T-cell (primary cell): ENCODE measurements around the gene RPL4. TPM values are rescaled to one million over a fixed set of nuclear protein-coding genes. Genes with fewer than 3 reads are reported as not detected.

Experiments
- ATAC-seq, 4 experiments: fragments of 200-7000 bp in 3 of 4; fragments of 150-1000 bp in 1 of 4; cut with Tn5 transposase; replicated peaks in 1 of 4; 1 replicate in 3 of 4; 2 replicates in 1 of 4; pipeline ENCODE4 v1.10.0; 2021; ENCODE audit warnings: moderate library complexity in 3 of 4, mild to moderate bottlenecking in 2 of 4, moderate number of reproducible peaks in 1 of 4
- CTCF ChIA-PET, 2 donors: fragments of 300-600 bp; sonication (Branson Sonifier 250); formaldehyde crosslinking; loops; one replicate each; lab custom pipeline; 2022; ENCODE audit warnings: antibody characterized with exemption in 2 of 2; lab: Charles Lee
- POLR2A ChIA-PET, 2 donors: fragments of 300-600 bp; sonication (Branson Sonifier 250); formaldehyde crosslinking; loops; one replicate each; lab custom pipeline; 2022; ENCODE audit warnings: antibody characterized with exemption in 2 of 2; lab: Charles Lee
- DNase-seq, 35 experiments: peaks; one replicate each; pipeline versions ENCODE4 v3.0.0 to v3.0.0-alpha.2; 2013 to 2023
- H3K27ac ChIP-seq: one replicate; pipeline ENCODE4 v1.5.1; 2013; ENCODE audit warnings: low read length
- H3K27me3 ChIP-seq, 2 experiments: replicated peaks in 1 of 2; 1 replicate in 1 of 2; 2 replicates in 1 of 2; pipeline versions ENCODE4 v1.6.1 to v1.7.0; 2013; ENCODE audit warnings: low read length in 1 of 2, mixed read lengths in 1 of 2; ENCODE audit not compliant: control insufficient read depth in 2 of 2, insufficient read depth in 2 of 2; ENCODE audit errors: extremely low read depth in 1 of 2
- H3K36me3 ChIP-seq, 2 donors: 1 replicate in 1 of 2; 2 replicates in 1 of 2; pipeline versions ENCODE4 v1.6.1 to v1.7.0; 2013; ENCODE audit warnings: low read length in 1 of 2; ENCODE audit not compliant: control insufficient read depth in 2 of 2, insufficient read depth in 1 of 2; ENCODE audit errors: extremely low read depth in 1 of 2
- H3K4me1 ChIP-seq, 2 experiments: 1 replicate in 1 of 2; 2 replicates in 1 of 2; pipeline versions ENCODE4 v1.6.1 to v1.7.0; 2013; ENCODE audit warnings: low read length in 2 of 2, mixed read lengths in 1 of 2; ENCODE audit not compliant: insufficient read depth in 2 of 2, control insufficient read depth in 1 of 2; ENCODE audit errors: extremely low read depth in 1 of 2
- H3K4me3 ChIP-seq, 2 donors: 1 replicate in 1 of 2; 2 replicates in 1 of 2; pipeline versions ENCODE4 v1.5.1 to v1.7.0; 2013; ENCODE audit warnings: mild to moderate bottlenecking in 2 of 2, low read length in 1 of 2, moderate library complexity in 1 of 2; ENCODE audit not compliant: control insufficient read depth in 1 of 2; ENCODE audit errors: extremely low read depth in 1 of 2
- H3K9me3 ChIP-seq: 2 replicates; pipeline ENCODE4 v1.7.0; 2013
- H3K27ac Mint-ChIP-seq, 2 donors: one replicate each; pipeline ENCODE4 v1.8.0; 2020 to 2021; ENCODE audit warnings: mild to moderate bottlenecking in 2 of 2, mixed read lengths in 2 of 2
- H3K27me3 Mint-ChIP-seq, 2 donors: one replicate each; pipeline ENCODE4 v1.8.0; 2021 to 2022; ENCODE audit warnings: mixed read lengths in 2 of 2
- H3K36me3 Mint-ChIP-seq: one replicate; pipeline ENCODE4 v1.8.0; 2021; ENCODE audit warnings: mixed read lengths
- H3K4me1 Mint-ChIP-seq, 3 donors: one replicate each; pipeline ENCODE4 v1.8.0; 2020 to 2022; ENCODE audit warnings: mixed read lengths in 3 of 3, mild to moderate bottlenecking in 1 of 3
- H3K4me3 Mint-ChIP-seq, 3 donors: one replicate each; pipeline ENCODE4 v1.8.0; 2020 to 2022; ENCODE audit warnings: mild to moderate bottlenecking in 3 of 3, mixed read lengths in 3 of 3, moderate library complexity in 3 of 3
- H3K9me3 Mint-ChIP-seq, 3 donors: one replicate each; pipeline ENCODE4 v1.8.0; 2020 to 2022; ENCODE audit warnings: mixed read lengths in 3 of 3
- WGBS: methylation state at CpG from one replicate; pipeline ENCODE4 v1.1.5; 2013; ENCODE audit warnings: missing lambda C conversion rate; ENCODE audit not compliant: insufficient coverage; 5-methylcytosine and 5-hydroxymethylcytosine counted together
- total RNA-seq, 35 experiments: library from RNA in 6 of 35; stranded (reverse) in 6 of 35; fragments of 120-200 nt in 1 of 35; gene quantifications; one replicate each; pipeline versions ENCODE4 v1.2.1 to v1.2.4 and lab custom pipeline; 2013 to 2026

RPL4 gene
- total RNA-seq = 1,000 to 10,000 TPM; 3,314 to 3,887 (median 3,346) TPM
- 7,674 TPM for total RNA-seq (2013)
- total RNA-seq (lab: John Stamatoyannopoulos, UW) = 1,956 to 3,524 (median 2,471) reads per million in 29 experiments

GRCh38 chr15:66504563-66505429 is at the start of gene RPL4, which contains the start of gene ZWILCH:
Gene RPL4, minus strand, starts transcription at chr15:66504855. Its CDS starts 65 bp downstream, at chr15:66504790.
Gene ZWILCH, plus strand, starts transcription at chr15:66505326. Its CDS starts 13 bp downstream, at chr15:66505339.
- peaks cover 33% of the 10 kb centered on the region for H3K36me3 Mint-ChIP-seq
- H3K36me3 ChIP-seq = peaks cover 0 to 34% of the 10 kb centered on the region in 2 donors

GRCh38 chr15:66545255-66545654 is 40.6 kb upstream of the RPL4 start:
- H3K9me3 ChIP-seq = no peaks in the 10 kb centered on the region
- H3K4me1 ChIP-seq = no peaks in the 10 kb centered on the region
- no peak for DNase-seq
- no peak overlapping the region for H3K27ac ChIP-seq
- CTCF ChIA-PET = interaction anchor here in 1 of 2 donors (0.7 kb wide), 1 partner anchor 1502 kb away, joined by 3 read pairs; no protein-coding TSS in a partner anchor
- no peak overlapping the region for H3K4me3 ChIP-seq
- H3K27me3 ChIP-seq = no peaks in the 10 kb centered on the region
- Mint-ChIP-seq H3K4me3 (no peak overlapping the region), H3K4me1 (no peaks in the 10 kb centered on the region), H3K27ac (no peak overlapping the region), H3K9me3 (no peaks in the 10 kb centered on the region), H3K27me3 (no peaks in the 10 kb centered on the region), H3K36me3 (peaks cover 45% of the 10 kb centered on the region)
- no peak for ATAC-seq
- peaks cover 0 to 9% of the 10 kb centered on the region in 2 donors for H3K36me3 ChIP-seq
- WGBS = 100% methylated on average over 1 of the region's 1 CpG
- POLR2A ChIA-PET = no interaction called here

More at GRCh38 chr15:66504563-66505429, at the start of gene RPL4, which contains the start of gene ZWILCH:
- H3K4me1 Mint-ChIP-seq = peaks cover 46 to 52% (median 48%) of the 10 kb centered on the region in 3 donors
- Histone ChIP-seq H3K9me3 (no peaks in the 10 kb centered on the region), H3K4me1 (peaks cover 23 to 25% of the 10 kb centered on the region in 2 experiments), H3K27ac (peak within 1 kb of the TSS; percentile 86), H3K4me3 (peak within 1 kb of the TSS; percentile 88 to 99), H3K27me3 (no peaks in the 10 kb centered on the region)
- ChIA-PET POLR2A (interaction anchor here (0.6 to 0.9 kb wide), 6 partner anchors 12 to 1787 kb away, joined by 3 to 7 read pairs (median 3); no protein-coding TSS in a partner anchor), CTCF (interaction anchor here in 1 of 2 donors (1.9 kb wide), 1 partner anchor 117 kb away, joined by 5 read pairs; the partner anchor contains the start of gene MAP2K1)
- ATAC-seq = peak; percentile 88 to 89 (median 88)
- peak within 1 kb of the TSS; percentile 98 for H3K27ac Mint-ChIP-seq
- WGBS = 0% methylated on average over 33 of the region's 46 CpGs
- H3K27me3 Mint-ChIP-seq = no peaks in the 10 kb centered on the region
- no peaks in the 10 kb centered on the region for H3K9me3 Mint-ChIP-seq
- peak; percentile 66 to 88 (median 77) for DNase-seq
- peak within 1 kb of the TSS; percentile 91 to 100 (median 99) for H3K4me3 Mint-ChIP-seq

- no peaks in the 10 kb centered on the region for H3K4me1 Mint-ChIP-seq
- 100% methylated on average over 2 of the region's 4 CpGs for WGBS
- no peaks in the 10 kb centered on the region for H3K9me3 Mint-ChIP-seq
Observed at GRCh38 chr15:66542896-66543295, 38.2 kb upstream of the RPL4 start.

GRCh38 chr15:66535056-66535455 is 30.4 kb upstream of the RPL4 start:
- H3K27ac Mint-ChIP-seq = no peak overlapping the region
- Histone ChIP-seq H3K27ac (no peak overlapping the region), H3K4me3 (no peak overlapping the region), H3K27me3 (no peaks in the 10 kb centered on the region), H3K36me3 (peaks cover 0 to 16% of the 10 kb centered on the region in 2 donors), H3K4me1 (no peaks in the 10 kb centered on the region), H3K9me3 (no peaks in the 10 kb centered on the region)
- no peaks in the 10 kb centered on the region for H3K27me3 Mint-ChIP-seq
- H3K4me3 Mint-ChIP-seq = no peak overlapping the region
- peaks cover 48% of the 10 kb centered on the region for H3K36me3 Mint-ChIP-seq
- ChIA-PET CTCF (no interaction called here), POLR2A (no interaction called here)
- 95% methylated on average over 3 of the region's 9 CpGs for WGBS
- no peaks in the 10 kb centered on the region for H3K4me1 Mint-ChIP-seq
- DNase-seq (no peak), ATAC-seq (no peak)
- no peaks in the 10 kb centered on the region for H3K9me3 Mint-ChIP-seq

More at GRCh38 chr15:66542896-66543295, 38.2 kb upstream of the RPL4 start:
- H3K36me3 Mint-ChIP-seq = peaks cover 47% of the 10 kb centered on the region
- ATAC-seq (no peak), DNase-seq (no peak)
- no peaks in the 10 kb centered on the region for H3K9me3 ChIP-seq
- no peaks in the 10 kb centered on the region for H3K27me3 ChIP-seq
- ChIA-PET CTCF (no interaction called here), POLR2A (no interaction called here)
- no peak overlapping the region for H3K4me3 ChIP-seq
- H3K27ac Mint-ChIP-seq = no peak overlapping the region
- H3K36me3 ChIP-seq = peaks cover 0 to 19% of the 10 kb centered on the region in 2 donors
- H3K4me3 Mint-ChIP-seq = no peak overlapping the region
- no peaks in the 10 kb centered on the region for H3K4me1 ChIP-seq
- H3K27me3 Mint-ChIP-seq = no peaks in the 10 kb centered on the region
- no peak overlapping the region for H3K27ac ChIP-seq

- Histone ChIP-seq H3K36me3 (peaks cover 0 to 24% of the 10 kb centered on the region in 2 donors), H3K27ac (no peak overlapping the region), H3K4me1 (no peaks in the 10 kb centered on the region), H3K4me3 (no peak overlapping the region), H3K27me3 (no peaks in the 10 kb centered on the region), H3K9me3 (no peaks in the 10 kb centered on the region)
- peaks cover 45% of the 10 kb centered on the region for H3K36me3 Mint-ChIP-seq
- no peak overlapping the region for H3K27ac Mint-ChIP-seq
- ChIA-PET CTCF (no interaction called here), POLR2A (no interaction called here)
- H3K27me3 Mint-ChIP-seq = no peaks in the 10 kb centered on the region
- ATAC-seq = no peak
- no peak overlapping the region for H3K4me3 Mint-ChIP-seq
- WGBS = 94% methylated on average over 3 of the region's 4 CpGs
- no peaks in the 10 kb centered on the region for H3K9me3 Mint-ChIP-seq
- H3K4me1 Mint-ChIP-seq = no peaks in the 10 kb centered on the region
- no peak for DNase-seq
Observed at GRCh38 chr15:66524838-66525237, 20.2 kb upstream of the RPL4 start.

- DNase-seq (no peak), ATAC-seq (no peak)
- Histone ChIP-seq H3K9me3 (no peaks in the 10 kb centered on the region), H3K27ac (no peak overlapping the region), H3K4me1 (no peaks in the 10 kb centered on the region), H3K4me3 (no peak overlapping the region), H3K36me3 (peaks cover 0 to 18% of the 10 kb centered on the region in 2 donors), H3K27me3 (no peaks in the 10 kb centered on the region)
- Mint-ChIP-seq H3K4me1 (no peaks in the 10 kb centered on the region), H3K36me3 (peaks cover 41% of the 10 kb centered on the region), H3K9me3 (no peaks in the 10 kb centered on the region), H3K27ac (no peak overlapping the region), H3K27me3 (no peaks in the 10 kb centered on the region), H3K4me3 (no peak overlapping the region)
- ChIA-PET POLR2A (no interaction called here), CTCF (no interaction called here)
- no CpG with 5 or more reads among the region's 3 CpGs for WGBS
Observed at GRCh38 chr15:66523926-66524325, 19.3 kb upstream of the RPL4 start.
